NCI-H2081 treated with DMSO at 0.1 percent for 48 hours (cell line): ENCODE results near the gene IL18BP.

ENCODE experiments used
- DNase-seq: peaks from one replicate; lab custom pipeline; 2025; lab: John Stamatoyannopoulos, UW

IL18BP gene

DNA sequence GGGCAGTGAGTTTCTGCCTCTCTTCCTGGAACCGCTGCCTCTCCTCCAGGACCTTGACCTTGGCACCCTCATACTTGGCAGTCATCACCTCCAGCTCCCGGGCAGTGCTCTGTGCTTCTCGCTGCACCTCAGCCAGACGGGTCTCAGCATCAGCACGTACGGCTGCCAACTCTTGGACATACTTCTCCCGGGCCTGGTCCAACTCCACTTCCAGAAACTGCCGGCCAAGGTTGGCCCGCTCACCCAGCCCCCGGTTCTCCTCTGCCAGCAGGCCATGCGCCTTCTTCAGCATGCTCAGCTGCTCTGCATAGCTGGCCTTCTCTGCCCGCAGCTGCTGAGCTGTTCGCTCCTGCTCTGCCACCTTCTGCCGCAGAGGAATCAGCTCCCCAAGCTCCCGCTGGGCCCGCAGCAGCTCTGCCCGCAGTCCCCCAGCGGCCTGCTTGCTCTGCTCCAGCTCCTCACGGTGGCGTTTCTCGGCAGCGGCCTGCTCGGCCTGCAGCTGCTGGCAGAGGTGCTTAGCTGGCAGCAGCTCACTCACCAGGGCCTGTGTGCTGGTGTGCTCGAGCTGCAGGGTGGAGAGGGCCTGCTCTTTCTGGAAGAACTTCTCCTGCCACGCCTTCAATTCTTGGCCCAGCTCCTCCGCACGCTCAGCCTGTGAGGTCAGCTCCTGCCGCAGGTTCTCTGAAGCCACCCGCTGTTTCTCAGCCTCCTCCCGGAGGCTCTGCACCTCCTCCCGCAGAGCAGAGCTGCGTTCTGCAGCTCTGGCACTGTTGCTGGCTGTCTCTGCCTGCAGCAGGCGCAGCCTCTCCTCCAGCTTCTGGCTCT is 14.4 kb downstream of the IL18BP start:
- no peak for DNase-seq

DNA sequence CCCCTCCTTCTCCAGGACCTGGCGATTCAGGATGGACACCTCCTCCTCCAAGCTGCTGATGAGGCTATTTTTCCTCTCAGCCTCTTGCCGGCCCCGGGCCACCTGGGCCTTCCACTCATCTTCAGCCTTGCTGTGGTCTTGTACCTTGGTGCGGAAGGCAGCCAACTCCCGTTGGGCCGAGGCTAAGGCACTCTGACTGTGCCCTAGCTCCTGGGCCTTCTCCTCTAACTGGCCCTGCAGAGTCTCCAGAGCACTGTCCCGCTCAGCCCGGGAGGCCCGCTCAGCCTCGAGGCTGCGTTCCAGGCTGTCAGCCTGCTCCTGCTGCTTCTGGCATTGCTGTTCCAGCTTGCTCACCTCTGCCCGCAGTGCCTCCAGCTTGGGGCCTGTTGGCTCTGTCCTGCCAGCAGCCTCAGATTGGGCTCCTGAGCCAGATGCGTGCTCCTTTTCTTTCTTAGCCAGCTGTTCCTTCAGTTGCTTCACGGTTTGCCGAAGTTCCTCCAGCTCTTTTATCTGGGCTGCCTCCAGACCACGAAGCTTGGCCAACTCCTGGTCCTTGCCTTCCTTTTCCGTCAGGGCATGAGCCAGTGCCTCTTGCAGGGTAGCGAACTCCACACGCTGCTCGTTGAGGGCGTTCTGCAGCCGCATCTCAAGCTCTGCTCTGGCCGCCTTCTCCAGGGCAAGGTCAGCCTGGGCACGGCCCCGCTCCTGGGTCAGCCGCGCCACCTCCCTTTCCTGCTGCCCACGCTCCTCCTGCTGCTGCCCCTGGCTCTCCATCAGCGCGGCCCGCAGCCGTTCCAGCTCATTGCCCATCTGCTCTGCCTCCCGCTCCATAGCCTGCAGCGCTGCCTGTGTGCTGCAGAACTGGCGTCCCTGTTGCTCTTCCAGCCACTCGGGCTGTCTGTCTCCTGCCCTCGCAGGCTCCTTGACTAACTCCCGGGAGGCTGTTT is 15.3 kb downstream of the IL18BP start:
- DNase-seq: no peak

DNA sequence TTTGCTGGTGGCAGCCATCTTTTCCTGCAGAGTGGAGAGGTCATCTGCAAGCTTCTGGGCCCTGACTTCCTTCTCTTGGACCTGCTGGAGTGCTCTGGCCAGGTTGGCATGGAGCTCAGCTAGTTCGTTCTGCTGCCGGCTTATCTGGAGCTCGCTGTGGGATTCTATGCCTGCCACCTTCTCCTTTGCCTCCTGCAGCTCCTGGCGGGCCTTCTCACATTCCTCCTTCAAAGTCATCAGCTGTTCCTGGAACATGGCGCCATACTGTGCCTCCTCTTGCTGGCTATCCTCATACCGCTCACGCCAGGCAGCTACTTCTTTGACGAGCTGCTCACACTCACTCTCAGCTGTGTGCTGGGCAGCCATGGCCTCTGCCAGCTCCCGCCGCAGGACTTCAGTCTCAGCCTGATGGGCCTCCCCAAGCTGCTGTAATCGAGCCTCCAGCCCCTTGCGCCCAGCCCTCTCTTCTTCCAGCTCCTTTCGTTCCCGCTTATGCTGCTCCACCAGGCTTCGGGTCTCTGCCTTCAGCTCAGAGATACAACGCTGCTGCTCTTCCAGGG is 16.1 kb downstream of the IL18BP start:
- no peak for DNase-seq

DNA sequence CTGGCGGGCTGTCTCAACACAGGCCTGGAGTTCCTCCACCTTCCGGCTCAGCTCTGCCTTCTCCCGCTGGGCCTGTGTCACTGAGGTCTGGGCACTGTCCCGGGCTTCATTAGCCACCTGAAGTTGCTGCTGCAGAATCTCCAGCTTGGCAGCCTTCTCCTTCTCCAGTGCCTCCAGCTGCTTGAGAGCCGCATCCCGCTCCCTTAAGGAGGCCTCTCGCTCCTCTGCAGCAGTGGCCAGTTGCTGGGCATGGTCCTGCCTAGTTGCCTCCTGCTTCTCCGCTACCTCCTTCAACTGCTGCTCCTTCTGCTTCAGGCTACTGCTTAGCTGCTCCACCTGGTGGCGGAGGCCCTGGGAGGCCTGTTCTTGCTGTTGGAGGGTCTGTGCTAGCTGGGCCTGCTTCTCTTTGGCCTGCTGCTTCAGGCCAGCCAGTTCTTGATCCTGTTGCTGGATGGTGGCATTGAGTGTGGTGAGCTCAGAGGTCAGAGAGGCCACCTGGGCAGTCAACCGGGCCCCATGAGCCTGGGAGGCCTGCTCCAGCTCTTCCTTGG is 16.9 kb downstream of the IL18BP start:
- no peak for DNase-seq

DNA sequence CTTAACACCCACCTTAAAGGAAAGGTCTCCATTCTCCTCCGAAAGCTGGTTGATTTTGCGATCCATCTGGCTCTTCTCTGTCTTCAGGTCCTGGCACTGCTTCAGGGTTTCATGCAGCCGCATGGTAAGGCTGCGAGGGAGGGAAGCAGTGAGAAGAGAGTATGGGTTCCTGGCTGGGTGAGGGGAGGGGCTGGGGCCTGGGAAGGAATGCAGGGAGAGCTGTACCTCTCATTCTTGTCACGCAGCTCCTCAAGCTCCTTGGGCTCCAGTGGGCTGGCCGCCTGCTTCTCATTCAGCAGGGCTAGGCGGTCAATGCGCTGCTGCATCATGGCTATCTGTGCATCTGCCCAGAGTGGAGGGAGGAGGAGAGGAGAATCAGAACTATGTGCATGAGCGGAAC is 19.5 kb downstream of the IL18BP start:
- DNase-seq: no peak

DNA sequence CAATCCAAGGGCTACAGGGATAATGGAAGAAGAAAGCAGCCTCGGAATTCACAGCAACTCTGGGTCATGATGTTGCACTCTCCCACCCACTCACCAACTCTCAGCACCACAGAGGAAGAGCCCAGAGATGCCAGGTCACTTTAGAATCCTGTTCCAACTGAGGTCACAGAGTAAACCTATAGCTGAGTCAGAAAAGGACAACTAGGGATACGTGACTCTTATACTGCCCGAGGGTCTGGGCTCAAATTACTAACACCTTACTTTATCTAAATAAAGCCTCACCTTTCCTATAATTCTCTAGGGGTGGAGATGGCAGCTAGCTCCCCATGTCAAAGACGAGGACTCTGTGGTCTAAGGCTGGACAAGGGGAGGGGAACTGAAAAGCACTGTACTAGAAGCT is 24.6 kb downstream of the IL18BP start:
- no peak for DNase-seq

DNA sequence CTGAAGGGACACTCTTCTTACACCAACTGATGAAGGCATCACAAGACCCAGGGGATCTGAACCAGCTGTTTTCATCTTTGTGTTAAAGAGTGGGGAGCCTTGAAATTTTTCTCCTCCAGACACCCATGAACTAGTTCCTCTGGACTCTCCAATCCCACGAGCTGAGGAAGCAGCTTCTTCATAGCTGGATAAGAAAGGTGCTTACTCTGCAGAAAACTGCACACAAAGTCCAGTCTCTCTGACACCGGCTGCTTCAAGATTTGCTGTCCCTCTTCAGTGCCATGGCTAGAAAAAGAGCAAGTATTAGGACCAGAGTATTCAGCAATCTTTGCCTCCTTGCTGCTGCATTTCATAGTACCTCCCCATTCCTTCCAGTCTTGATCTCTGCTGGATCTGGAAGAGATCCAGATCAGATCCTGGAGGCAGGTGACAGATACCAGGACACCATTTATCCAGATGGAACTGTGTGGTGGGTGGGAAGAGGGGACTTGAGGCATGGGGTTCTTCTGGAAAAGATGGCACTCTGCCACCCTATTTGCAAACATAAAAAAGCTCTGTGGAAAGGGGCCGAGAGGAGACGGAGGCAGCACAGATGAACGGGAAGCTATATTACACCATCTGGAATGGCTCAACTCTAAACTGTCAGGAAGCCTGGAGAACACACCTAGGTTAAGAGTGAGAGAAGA is 25.5 kb downstream of the IL18BP start:
- no peak for DNase-seq

DNA sequence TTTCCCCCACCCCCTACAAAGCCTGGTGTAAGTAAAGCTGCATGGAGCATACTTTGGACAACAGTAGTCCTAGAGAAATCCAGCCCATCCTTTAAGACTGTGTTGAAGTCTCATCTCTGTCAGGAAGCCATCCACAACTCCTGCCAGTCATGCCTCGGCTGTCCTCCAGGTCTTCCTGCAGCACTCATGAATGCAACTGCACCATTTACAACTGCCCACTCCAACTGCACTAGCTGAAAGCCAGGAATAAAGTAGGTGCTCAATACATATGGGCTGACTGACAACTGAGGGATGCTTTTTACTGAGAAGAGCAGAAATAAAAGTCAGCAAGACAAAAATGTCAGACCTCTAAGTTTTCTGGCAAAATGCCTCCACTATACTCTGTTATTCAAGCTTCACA is 27.4 kb downstream of the IL18BP start:
- DNase-seq: no peak

DNA sequence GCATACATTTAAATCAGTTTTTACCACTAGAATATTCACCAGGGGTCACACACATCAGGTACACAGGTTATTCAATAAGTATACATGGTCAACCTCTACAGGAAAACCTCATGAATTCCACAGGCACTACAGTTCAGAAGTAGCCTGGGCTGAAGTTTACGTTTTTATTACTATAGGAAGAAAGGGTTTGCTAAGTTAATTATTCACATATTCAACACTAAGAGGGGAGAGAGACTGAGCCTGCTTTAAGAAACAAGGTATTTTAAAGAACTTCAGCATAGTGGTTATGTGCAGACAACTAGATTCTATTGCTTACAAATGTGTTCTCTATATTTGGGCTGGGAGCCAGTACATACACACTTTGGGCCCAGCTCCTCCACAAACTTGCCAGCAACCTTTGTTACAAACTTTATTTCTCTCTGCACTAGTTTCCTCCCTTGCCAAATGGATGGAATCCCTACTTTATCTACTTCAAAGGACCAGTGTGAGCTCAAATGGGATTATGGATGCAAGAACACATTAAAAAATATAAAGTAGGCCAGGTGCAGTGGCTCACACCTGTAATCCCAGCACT is 31.9 kb downstream of the IL18BP start:
- DNase-seq: no peak

DNA sequence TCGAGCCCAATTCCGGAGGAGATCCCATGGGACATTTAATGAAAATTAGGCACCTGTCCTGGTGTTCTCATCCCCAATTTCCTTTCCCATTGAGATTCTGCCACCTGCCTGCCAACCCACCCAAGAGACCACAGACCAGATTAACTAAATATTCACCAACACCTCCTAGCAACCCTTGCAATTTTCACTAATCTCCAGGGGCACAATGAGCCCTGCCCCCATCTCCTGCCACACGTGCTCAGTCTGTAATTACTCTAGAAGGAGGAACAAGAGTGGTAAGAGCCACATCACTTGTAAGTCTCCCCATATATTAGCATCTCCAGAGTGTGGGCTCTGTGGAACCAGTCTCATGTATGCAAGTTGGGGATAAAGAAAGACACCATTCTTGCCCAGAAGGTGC is 38.0 kb downstream of the IL18BP start:
- DNase-seq: no peak

DNA sequence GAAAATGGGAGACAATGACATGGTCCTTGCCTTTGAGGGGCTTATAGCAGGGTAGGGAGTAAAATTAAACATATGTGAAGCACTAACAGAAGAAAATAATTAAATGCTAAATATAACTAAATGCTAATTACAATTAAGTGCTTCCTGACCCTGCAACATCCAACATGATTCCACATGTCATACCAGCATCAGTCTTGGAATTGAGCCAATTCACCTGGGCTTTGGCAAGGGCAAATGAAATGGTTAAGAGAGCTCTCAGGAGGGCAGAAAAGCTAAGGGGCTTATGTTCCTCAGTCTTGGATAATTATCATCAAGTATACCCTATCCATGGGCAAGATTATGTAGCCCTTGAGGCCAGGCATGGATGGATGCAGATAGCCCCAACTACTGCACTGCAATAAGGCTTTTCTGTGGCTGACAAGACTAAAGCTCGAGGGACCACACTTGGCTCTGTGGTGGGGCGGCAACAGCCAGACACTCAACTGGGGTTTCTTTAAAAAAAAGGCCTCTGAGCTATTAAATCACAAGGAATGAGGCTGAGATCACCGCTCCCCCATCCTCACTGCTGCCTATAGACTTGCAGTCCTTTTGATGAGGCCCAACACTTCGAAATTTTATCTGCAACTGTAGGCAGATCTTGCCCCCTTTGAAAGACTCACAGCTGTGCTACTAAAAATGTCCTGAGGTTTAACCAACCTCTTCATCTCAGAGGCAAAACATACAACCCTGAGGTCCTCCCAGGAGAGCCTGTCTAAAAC is 39.0 kb downstream of the IL18BP start:
- DNase-seq: no peak

DNA sequence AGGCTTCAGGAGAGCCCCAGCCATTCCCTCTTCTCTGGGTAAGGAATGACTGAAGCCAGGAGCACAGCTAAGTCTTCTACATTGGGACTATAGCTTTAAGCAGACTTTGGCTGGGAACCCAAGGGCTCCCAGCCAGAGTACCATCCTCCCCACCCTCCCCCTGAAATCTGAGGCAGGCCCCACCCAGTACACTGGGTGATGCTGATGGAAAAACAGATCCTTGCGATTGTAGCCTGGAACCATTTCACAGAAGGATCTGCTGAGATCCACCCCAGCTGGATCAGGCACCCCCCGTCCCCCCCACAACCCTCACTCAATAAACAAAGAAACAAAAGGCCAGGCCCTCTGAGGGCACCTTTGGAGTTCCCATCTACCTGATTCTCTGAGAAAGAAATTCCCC is 39.8 kb downstream of the IL18BP start:
- DNase-seq: no peak

DNA sequence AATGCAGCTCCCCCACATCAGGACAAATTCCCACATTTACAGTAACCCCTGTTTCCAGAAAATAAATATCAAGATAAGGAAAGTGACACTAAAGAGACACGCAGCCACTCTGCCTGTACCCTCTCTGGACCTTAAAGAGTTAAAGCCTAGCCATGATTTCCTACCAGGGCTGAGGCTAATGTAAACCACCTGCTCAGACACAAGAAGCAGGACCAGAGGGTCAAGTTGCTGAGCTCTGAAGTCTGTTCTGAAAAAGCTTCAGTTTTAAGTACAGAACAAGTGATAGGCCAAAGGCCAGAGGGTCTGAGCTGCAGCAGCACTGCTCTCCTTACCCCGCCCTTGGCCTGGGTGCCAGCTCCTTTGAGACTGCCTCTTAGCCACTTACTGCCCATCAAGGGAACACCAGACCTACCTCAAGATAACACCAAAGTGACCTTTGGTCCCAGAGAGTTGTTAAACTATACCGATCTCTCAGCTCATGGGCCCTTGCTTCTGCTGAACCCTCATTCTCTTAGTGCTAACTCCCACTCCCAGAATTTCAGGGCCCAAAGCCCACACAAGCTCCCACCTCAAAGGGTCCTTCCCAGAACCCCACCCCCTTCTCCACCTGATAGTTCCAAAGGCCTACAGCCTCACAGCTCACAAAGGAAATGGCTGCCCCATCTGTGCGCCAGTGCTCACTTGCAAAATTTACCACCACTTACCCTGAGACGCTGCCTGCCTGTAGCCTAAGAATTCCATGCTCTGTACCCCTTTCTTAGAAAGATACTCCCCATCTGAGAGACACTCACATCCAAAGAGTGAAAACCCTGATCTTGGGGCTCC is 40.5 kb downstream of the IL18BP start:
- DNase-seq: no peak

DNA sequence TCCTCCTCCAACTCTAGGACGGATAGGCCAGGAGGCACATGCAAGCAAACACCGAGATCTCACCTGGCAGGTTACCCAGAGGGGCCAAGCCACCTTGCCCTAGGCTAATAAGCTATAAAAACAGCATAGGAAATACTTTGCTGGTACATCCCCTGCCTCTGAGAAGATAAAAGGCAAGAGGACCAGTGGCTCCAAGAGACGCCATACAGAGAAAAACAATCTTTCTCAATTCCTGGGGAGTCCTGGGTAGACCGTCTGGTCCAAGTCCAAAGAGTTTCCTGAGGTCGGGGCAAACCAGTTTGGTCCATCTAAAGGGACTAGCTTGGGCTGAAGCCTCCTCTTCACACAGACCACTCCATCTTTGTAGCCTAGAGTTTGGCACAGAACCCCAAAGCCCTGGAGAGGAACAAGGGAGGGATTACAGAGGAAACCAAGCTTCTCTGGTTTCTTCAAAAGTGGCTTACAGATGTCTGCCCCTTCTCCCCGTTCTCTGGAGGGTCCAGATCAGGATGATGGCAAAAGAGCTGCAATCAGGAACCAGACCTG is 41.2 kb downstream of the IL18BP start:
- DNase-seq: no peak

DNA sequence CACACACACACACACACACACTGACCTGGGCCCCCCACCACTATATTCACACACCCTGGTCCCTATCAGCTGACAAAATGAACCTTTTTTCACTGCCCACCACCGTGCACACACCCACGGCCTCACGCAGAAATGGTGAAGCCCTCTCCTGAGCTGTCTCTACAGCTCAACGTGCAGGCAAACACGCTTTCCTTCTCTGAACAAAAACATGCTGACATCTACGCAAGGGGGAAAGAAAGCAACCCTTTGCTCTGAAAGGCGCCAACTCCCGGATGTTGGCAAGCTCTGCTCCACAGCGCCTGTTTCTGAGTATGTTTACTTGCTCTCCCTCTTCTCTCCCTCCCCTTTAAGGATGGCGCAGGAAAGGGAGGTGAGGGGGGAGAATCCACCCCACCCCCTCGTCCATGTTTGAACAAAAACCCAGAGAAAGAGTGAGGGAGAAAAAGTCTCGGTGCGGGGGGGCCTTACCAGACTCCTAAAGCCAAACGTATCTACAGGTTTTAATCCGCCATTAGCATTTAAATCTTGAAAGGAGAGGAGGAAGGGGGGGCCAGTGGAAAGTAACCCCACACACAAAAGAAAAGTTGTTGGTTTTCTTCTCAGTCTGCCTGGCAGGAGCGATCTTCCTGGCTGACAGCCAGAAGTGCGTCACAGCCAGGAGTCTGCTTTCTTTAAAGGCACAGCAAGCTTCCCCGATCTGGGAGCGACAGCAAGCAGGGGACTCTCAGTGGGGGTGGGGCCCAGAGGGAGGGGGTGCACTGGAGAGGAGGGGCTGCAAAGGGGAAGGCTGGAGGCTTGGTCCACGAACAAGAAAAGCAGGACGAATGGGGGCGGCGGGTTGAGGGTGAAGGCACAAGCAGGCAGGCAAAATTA is 42.0 kb downstream of the IL18BP start:
- DNase-seq: peak; percentile 70

DNA sequence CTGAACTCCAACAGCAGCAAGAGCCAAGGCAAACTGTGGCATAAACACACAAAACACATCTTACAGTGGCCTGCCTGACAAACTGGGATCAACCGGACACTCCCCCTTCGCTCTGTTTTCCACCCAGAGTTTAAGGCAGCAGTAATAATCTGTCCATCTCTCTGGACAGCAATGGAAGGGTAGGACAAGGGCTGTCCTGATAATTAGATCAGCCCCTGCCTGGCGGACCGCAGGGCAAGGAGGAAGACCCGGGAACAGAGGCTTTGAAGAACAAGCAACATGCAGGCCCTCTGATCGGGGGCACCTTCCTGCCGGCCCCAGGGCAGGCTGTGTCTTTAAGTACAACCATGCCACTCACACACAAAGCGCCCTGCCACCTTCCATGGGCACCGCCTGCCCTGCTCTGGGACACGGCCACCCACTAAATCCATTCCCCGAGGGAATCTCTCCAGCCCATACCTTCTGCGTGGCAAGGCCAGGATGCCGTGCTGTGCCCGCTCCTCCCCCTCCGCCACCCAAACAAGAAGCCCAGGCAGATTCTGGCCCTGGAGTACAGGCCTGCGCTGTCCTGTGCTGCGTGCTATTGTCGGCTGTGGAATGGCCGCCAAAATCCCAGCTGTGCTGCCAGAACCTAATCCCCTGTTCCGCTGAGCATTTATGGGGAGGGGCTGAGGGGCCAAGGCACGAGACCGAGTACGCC is 42.8 kb downstream of the IL18BP start:
- DNase-seq: no peak

DNA sequence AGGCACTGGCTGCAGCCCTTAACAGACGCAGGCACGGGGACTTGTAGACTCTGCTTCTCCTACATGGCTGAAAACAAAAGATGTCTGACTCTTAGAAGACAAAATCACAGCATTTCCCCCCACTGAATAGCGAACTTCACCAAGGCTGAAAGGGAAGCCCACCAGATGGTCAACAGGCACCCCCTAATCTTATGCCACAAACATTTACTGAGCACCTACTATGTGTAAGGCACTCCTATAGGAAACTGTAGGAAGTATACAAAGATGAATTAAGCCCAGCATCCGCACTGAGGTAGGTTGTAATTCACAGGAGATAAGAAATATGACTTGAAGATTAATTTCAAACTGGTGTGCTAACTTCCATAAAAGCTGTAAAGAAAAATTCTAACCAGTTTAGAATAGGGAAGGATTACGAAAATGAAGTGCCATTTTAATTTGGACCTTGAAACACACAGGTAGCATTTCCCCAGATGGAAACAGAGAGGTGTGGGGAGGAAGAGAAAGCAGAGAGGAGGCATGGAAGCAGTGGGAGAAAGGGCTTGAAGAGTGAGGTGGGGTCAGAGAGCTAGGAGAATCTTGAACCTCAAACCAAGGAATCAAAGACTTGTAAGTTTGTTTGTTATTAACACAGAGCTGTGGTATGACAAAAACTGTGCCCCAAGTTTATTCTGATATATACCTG is 43.5 kb downstream of the IL18BP start:
- DNase-seq: no peak
